ENCODE data around the gene HEXIM2. TPM values are rescaled to one million over a fixed set of nuclear protein-coding genes. Genes with fewer than 3 reads are reported as not detected.

Gene HEXIM2
- total and polyA plus RNA-seq, 2 of the 13 experiments (the other 11 are each of a cell fraction or from before 2014, with no cell fraction given) = 27.1 to 32.4 TPM

GRCh38 chr17:45172541-45173286, 11.0 kb downstream of the HEXIM2 start (continued):
- TF ChIP-seq ZNF740 (CRISPR knock-in tag; IDR thresholded peaks at IDR 0.05) (peak; percentile 100), ZNF674 (CRISPR knock-in tag; IDR thresholded peaks at IDR 0.05; ENCODE audit: low read depth) (0 out of 2 replicates have a peak, but pooled peaks have one; percentile 55), PITX1 (CRISPR knock-in tag; IDR thresholded peaks at IDR 0.05) (peak; percentile 82), JARID2 (CRISPR knock-in tag; IDR thresholded peaks at IDR 0.05; ENCODE audit: insufficient replicate concordance) (peak; percentile 94), ZNF446 (CRISPR knock-in tag; IDR thresholded peaks at IDR 0.05) (peak; percentile 69; the same call in 1 of the 2 replicates), PRDM10 (CRISPR knock-in tag; IDR thresholded peaks at IDR 0.05; ENCODE audit: low read depth) (peak; percentile 77; the same call in 1 of the 2 replicates), NCOA2 (CRISPR knock-in tag; IDR thresholded peaks at IDR 0.05) (peak; percentile 74), ZNF878 (CRISPR knock-in tag; IDR thresholded peaks at IDR 0.05) (peak; percentile 22), CHD2 (IDR thresholded peaks at IDR 0.05; ENCODE audit: low read depth, low read length) (peak; percentile 70; the same call in 1 of the 2 replicates), ZSCAN25 (CRISPR knock-in tag; IDR thresholded peaks at IDR 0.05) (peak; percentile 94), ZBTB10 (CRISPR knock-in tag; IDR thresholded peaks at IDR 0.05; ENCODE audit: borderline replicate concordance) (peak; percentile 71; the same call in 1 of the 2 replicates), ZNF281 (CRISPR knock-in tag; IDR thresholded peaks at IDR 0.05; ENCODE audit: borderline replicate concordance) (peak; percentile 99), ZNF639 (CRISPR knock-in tag; conservative IDR thresholded peaks at IDR 0.05) (0 out of 2 replicates have a peak, but pooled peaks have one; percentile 53), IKZF4 (CRISPR knock-in tag; IDR thresholded peaks at IDR 0.05; ENCODE audit: borderline replicate concordance, low read depth, not compliant biosample characterization) (peak; percentile 55), SP5 (CRISPR knock-in tag; IDR thresholded peaks at IDR 0.05; ENCODE audit: borderline replicate concordance, low read depth) (peak; percentile 26; the same call in 1 of the 2 replicates), YY1 (IDR thresholded peaks at IDR 0.05; ENCODE audit: insufficient read depth, insufficient replicate concordance, low read depth, low read length) (peak; percentile 82)
